NCI-H1105 treated with DMSO at 0.1 percent for 48 hours (cell line): ENCODE data around the gene LDLRAD2.

Source experiments
- DNase-seq: peaks from one replicate; lab custom pipeline; 2025; lab: John Stamatoyannopoulos, UW

LDLRAD2 gene

DNA sequence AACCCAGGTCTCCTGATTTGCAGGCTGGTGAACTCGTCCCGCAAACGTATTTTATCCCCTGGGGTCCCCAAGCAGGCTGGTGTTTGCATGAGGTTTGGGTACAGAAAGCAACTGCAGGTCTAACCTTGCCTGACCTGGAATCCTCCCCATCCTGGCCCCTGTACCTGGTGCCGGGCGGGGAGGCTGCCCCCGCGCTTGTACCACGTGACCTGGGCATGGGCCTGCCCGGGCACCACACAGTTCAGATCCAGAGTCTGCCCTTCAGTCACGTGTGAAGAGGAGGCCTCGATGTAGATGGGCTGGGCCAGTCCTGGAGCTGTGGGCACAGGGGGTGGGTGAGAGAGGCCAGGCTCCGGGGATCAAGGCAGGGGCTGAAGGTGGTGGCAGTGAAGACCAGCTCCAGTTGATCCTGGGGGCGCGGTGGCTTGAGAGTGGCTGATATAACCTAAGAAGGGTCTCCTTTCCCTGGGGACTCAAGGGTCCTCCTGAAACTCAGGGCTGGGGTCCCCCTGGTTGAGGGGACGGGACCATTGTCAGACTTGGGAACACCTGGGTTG is 30.6 kb downstream of the LDLRAD2 start:
- DNase-seq, result no peak

DNA sequence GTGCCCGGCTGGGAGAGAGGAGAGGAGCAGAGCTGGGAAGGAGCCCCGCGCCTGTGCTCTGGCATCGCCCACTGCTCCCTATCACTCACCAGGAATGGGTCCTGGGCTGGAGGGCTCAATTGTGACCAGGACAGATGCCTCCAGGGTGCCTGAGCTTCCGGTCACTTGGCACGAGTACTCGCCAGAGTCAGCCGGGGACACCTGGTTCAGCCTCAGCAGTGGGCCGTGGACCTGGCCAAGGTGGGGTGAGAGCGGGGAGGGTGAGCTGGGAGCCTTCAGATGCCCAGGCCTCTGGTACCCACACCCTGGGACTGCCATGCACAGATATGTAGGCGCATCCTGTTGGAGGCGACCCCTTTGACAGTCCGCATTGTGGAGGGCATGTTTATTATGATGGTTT is 31.1 kb downstream of the LDLRAD2 start:
- DNase-seq, result no peak

DNA sequence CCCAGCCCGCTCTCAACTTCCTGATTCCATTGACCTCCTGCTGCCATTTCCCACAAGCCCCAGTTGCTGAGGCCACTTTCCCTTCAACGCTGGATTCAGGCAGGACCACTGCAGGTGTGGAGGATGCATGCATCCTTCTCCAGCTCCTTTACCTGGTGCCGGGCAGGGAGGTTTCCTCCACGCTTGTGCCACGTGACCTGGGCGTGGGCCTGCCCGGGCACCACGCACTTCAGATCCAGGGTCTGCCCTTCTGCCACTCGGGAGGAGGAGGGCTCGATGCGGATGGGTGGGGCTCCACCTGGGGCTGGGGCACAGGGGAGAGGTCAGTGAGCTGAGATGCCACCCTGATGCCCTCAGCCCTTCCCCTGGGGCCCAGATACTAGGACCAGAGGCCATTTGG is 31.9 kb downstream of the LDLRAD2 start:
- DNase-seq, result no peak

- DNase-seq, result no peak
Measured at GRCh38 chr1:21845646-21846641, 33.9 kb downstream of the LDLRAD2 start.

- no peak for DNase-seq
Measured at GRCh38 chr1:21847223-21848205, 35.4 kb downstream of the LDLRAD2 start.

GRCh38 chr1:21848524-21849174 is 36.6 kb downstream of the LDLRAD2 start:
- DNase-seq, result no peak

GRCh38 chr1:21849909-21850576 is 38.0 kb downstream of the LDLRAD2 start:
- no peak for DNase-seq

GRCh38 chr1:21851430-21852250 is 39.6 kb downstream of the LDLRAD2 start:
- no peak for DNase-seq

GRCh38 chr1:21852282-21853130 is 40.4 kb downstream of the LDLRAD2 start:
- no peak for DNase-seq

GRCh38 chr1:21853131-21853427 is 41.0 kb downstream of the LDLRAD2 start:
- no peak for DNase-seq

DNA sequence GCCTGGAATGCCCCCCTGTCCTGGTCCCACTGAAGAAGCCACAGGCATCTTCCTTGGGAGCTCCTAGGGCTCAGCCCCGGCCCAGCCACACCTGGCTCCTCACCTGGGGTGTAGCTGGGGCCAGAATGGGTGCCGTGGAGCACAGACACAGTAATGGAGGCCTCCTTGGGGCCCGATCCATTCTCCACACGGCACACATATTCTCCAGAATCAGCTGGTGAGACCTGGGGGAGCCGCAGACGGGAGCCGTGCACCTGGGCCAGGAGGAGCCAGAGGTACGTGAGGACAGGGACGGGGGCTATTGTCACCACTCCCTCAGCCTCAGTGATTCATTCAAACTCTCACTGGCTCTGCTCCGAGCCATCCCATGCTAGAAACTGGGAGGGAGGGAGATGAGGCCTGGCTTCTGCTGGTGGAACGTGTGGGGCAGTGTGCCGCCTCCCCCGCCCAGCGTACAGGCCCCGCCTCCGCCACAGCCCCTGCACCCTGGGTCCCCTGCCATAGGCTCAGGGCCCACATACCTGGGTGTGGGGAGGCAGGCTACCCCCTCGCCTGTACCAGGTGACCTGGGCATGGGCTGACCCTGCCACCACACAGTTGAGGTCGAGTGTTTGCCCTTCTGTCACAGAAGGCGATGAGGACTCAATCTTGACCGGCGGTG is 42.2 kb downstream of the LDLRAD2 start:
- DNase-seq, result no peak

GRCh38 chr1:21854751-21855131 is 42.7 kb downstream of the LDLRAD2 start:
- no peak for DNase-seq

- DNase-seq, result no peak
Measured at GRCh38 chr1:21855257-21856096, 43.4 kb downstream of the LDLRAD2 start.

GRCh38 chr1:21857142-21857839 is 45.2 kb downstream of the LDLRAD2 start:
- no peak for DNase-seq

DNA sequence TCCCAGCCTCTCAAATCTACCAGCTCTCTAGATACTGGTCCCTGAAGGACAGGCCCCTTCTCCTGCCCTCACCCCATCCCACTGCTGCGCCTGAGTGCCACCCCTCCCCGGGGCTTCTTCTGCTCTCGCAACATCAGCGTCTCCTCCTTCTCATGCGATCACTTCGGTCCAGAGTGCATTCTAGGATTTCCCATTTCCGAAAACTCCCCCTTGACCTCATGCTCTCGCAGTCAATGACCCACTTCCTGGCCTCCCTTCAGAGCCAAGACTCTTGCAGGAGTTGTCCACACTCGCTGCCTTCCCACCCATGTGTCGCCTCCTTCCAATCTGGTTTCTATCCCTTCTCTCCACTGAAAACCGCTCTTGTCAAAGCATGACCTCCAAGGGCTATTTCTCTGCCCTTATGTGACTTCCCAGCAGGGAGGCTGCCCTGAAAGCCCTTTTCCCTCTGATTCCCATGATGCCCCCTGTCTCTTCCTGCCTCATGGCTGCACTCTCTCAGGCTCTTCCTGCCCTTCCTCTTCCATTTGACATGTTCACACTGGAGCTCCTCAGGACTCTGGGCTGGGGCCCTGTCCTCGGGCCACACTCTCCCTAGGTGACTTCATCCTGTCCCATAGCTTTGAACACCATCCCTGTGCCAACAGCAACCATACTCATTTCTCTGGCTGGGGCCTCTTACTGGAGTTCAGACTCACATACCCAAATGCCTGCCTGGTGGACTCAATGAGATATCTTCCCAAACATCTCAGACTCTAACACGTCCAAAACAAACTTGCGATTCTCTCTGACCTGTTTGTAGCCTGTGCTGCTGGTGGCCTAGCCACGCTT is 46.0 kb downstream of the LDLRAD2 start:
- no peak for DNase-seq

GRCh38 chr1:21859669-21860179 is 47.7 kb downstream of the LDLRAD2 start:
- DNase-seq, result no peak
